ES-I3 (cell line): Measurements from ENCODE around the gene DCBLD2.
"Not testable (repeated sequence)": the region's sequence is repeated elsewhere in the genome, so short reads cannot be mapped to it uniquely, and the experiment has no call there.

Source experiments
- H3K36me3 ChIP-seq: 2 replicates; pipeline ENCODE4 v1.6.1; 2013; ENCODE audit warnings: mild to moderate bottlenecking, low read length, control low read depth, moderate library complexity; ENCODE audit not compliant: insufficient read depth
- H3K4me1 ChIP-seq: 2 replicates; pipeline ENCODE4 v1.6.1; 2013; ENCODE audit warnings: mild to moderate bottlenecking, control low read depth, low read length; ENCODE audit not compliant: insufficient read depth
- H3K9ac ChIP-seq: 2 replicates; pipeline ENCODE4 v1.6.1; 2013; ENCODE audit warnings: low read depth, mild to moderate bottlenecking, low read length, moderate library complexity
- H3K9me3 ChIP-seq: 2 replicates; pipeline ENCODE4 v1.6.1; 2013; ENCODE audit warnings: mild to moderate bottlenecking, low read length, moderate library complexity; ENCODE audit not compliant: control insufficient read depth, insufficient read depth

Gene DCBLD2

DNA sequence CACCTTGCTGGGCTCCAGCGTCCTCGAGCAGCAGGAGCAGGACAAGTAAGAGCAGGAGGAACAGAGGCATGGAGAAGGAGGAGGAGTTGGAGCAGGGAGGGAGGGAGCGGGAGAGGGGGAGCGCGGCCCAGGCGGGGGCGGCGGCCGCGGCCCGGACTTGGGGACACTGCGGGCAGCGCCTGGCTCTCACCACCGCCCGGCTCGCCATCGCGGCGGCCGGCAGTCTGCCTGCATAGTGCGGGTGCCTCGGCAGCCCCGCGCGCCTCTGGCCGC lies 440 bp downstream of the DCBLD2 start:
- no peaks in the 10 kb centered on the region for H3K9me3 ChIP-seq
- H3K9ac ChIP-seq, result peak overlapping the region; percentile 93
- peaks cover 10% of the 10 kb centered on the region; the same call in 1 of the 2 replicates for H3K4me1 ChIP-seq
- no peaks in the 10 kb centered on the region for H3K36me3 ChIP-seq

DNA sequence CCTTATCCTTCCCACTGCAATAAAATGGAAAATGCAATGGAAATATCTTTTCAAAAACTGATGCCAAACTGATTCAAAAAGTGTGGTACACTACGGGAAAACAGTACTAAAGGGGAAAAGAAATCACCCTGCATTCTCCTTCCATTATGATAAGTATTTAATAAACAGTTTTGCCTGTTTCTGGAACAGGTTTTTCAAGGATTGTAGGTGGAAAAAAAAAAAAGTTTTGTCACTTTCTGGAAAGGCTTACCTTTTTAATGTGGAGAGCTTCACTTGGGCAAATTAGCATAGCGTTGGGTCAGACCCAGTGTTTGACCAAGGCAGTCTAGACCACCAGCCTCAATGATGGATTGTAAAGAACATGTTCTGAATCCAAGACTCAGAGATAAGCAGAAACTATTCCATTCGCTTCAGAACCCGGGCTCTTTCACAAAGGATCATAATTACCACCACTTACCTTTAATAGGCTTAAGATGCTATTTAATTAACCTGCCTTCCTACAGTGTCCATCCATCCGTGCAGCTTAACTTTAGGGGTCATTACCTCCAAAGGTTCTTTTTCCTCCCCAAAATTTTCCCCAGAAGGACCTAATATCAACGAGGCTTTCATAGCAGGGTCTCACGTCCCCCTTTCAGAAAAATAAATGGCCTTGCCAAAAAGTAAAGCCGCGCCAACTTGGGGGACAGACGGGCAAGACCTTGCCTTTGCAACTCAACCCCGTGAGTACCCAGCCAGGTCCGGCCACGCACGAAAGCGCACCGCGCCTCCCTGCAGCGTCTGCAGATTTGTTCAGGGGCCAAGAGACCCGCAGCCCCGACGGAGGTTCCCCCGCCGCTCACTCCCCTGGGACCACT lies 1.0 kb downstream of the DCBLD2 start:
- Histone ChIP-seq H3K9me3 (no peaks in the 10 kb centered on the region), H3K9ac (peak overlapping the region; percentile 93), H3K4me1 (peaks cover 10% of the 10 kb centered on the region; the same call in 1 of the 2 replicates), H3K36me3 (no peaks in the 10 kb centered on the region)

DNA sequence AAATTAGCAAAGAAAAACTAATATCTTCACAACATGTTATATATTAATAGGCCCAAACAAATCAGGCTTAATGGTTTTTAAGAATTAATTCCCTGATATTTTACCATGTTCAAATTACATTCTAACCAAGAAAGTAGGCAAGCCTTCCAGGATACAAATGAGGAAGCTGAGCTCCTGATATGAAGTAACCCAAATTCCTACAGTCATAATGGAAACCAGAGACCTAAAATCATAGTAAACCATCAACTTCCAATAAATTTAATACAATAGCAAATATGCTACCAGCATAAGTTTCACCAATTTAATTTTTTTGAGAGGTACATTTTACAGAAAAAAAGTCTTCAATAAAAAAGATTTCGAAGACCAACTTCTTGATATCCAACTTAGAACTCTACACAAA lies 3.8 kb downstream of the DCBLD2 start:
- peaks cover 10% of the 10 kb centered on the region; the same call in 1 of the 2 replicates for H3K4me1 ChIP-seq
- H3K9me3 ChIP-seq, result no peaks in the 10 kb centered on the region
- no peak overlapping the region for H3K9ac ChIP-seq
- no peaks in the 10 kb centered on the region for H3K36me3 ChIP-seq

DNA sequence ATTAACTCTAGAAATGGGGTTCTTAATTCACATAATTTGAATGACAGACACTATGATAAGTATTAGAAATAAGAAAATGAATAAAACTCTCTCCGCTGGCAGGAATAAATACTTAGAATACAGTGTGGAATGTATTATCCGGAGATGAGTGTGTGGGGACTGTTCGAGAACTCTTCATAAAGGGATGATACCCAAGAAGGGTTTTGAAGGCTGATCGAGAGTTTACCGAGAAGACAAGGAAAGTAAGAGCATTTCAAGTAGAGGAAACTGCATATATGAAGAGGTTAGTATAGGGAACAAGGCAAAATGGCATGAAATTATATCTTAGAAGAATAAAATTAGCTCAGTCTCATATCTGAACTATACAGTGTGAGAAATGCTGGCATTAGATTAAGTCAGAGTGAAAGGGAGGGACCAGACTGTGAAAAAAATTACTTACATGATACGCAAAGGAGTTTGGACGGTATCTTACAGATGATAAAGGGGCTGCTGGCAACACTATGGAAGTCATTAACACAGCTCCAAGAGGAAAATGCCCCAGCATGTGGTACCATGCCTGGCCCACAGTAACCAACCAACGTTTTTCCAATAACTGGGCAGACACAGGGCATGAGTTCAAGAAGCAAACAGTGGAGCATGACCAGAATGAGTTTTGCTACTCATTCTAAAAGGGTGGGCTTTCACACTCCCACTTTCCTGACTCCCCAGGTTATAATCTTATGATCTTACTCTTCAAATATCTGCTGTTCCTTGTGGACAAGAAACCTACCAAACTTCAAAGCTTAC lies 6.5 kb downstream of the DCBLD2 start:
- Histone ChIP-seq H3K9me3 (no peaks in the 10 kb centered on the region), H3K9ac (no peak overlapping the region), H3K4me1 (peaks cover 34% of the 10 kb centered on the region), H3K36me3 (no peaks in the 10 kb centered on the region)

DNA sequence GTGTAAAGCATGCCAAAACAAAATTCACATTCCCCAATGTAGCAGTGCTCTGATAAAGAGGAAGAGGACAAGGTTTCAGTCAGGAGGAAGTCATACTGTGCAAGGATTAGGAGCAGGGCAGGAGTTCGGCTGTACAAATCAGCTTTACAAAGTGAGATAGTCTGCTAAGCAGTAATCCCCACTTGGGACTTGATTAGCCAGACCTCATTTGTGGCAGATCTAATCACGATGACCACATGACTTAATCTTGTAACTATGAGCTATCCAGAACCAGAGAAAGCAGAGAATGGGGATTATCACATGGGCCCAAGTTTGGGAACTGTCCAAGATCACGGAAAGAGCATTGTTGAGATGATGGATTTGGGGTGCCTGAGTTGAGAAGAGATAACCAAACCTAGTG lies 7.8 kb downstream of the DCBLD2 start:
- Histone ChIP-seq H3K9me3 (no peaks in the 10 kb centered on the region), H3K4me1 (peaks cover 34% of the 10 kb centered on the region), H3K9ac (no peak overlapping the region), H3K36me3 (no peaks in the 10 kb centered on the region)

DNA sequence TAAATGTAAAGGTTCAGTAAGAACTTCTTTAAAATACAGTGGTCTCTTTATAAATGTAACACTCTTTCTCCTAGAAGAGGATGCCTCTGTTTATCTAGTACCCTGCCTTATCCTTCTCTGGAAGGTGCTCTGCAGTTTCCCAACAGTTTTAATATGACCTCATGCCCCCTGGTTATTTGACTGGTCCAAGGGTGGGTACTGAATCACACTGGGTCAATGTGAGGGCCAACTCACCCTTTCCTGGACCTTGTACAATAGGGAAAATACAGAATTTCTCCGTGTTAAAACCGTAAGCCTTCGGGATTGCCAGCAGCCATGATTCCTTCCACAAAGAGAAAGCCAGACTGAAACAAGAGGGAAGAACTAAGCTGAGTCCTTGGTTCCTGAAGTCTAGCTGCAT lies 9.2 kb downstream of the DCBLD2 start:
- H3K9me3 ChIP-seq, result no peaks in the 10 kb centered on the region
- H3K4me1 ChIP-seq, result peaks cover 36% of the 10 kb centered on the region
- H3K9ac ChIP-seq, result no peak overlapping the region
- no peaks in the 10 kb centered on the region for H3K36me3 ChIP-seq

DNA sequence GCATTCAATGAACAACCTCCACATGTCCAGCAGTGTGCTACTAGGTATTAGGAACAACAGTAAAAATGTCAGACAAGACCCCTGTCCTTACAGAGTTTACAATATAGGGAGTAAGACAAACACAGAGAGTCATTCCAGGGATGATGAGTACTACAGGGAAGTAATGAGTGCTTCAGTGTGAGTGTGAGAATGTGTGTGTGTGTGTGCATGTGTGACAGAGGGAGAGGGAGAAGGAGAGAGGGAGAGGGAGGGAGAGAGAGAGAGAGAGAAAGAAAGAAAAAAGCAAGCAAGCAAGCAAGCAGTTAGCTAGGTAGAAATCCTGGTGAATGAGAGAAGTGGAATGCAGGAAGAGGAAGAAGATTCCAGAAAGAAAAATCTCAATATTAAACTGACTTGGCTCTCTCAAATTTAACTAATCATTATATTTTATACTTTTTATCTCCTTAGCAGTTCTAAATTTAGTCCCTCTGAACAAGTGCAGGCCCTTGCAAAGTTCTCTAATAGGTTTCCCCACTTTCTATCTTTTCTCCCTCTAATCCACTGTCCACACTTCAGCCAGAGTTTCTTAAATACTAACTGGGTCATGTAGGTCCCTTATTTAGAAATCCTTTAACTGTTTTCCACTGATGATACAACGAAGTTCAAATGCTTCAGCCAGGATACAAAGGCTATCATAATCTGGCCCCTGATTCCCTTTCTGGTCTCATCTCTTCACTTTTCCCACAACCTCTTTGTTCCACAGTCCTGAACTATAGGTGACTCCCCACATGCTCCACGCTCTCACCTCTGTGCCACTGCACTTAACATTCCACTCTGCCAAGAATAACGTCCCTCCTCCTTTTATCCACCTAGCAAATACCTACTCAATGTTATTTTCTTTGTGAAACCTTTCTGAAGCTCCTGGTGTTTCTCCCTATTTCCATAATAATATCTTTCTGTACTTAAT lies 10.3 kb downstream of the DCBLD2 start:
- Histone ChIP-seq H3K4me1 (peaks cover 39% of the 10 kb centered on the region), H3K9me3 (no peaks in the 10 kb centered on the region), H3K36me3 (no peaks in the 10 kb centered on the region), H3K9ac (no peak overlapping the region)

DNA sequence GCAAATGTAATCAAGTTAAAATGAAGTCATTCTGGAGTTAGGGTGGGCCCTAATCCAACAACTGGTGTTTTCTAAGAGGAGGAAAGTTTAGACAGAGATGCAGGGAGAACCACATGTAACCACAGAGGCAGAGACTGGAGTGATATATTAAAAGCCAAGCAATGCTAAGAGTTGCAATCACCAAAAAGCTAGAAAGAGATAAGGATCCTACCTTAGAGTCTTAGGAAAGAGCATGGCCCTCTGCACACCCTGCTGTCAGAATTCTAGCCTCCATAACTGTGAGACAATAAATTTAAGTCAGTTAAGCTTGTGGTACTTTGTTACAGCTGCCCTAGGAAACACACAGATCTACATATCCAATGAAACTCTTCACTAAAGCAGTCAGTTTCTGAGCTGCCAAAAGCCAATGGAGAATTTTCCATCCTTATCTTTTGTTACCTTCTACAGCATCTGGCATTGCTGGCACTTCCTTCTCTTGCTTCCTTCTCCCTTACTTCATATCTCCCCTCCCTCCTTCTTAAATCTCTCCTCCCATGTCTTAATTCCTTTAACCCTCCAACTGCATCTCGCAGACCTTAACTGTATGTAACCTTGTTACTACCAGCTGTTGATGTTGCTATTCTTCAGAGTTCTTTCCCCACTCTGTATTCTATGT lies 11.2 kb downstream of the DCBLD2 start:
- Histone ChIP-seq H3K36me3 (no peaks in the 10 kb centered on the region), H3K9me3 (no peaks in the 10 kb centered on the region), H3K9ac (no peak overlapping the region), H3K4me1 (peaks cover 46% of the 10 kb centered on the region)

DNA sequence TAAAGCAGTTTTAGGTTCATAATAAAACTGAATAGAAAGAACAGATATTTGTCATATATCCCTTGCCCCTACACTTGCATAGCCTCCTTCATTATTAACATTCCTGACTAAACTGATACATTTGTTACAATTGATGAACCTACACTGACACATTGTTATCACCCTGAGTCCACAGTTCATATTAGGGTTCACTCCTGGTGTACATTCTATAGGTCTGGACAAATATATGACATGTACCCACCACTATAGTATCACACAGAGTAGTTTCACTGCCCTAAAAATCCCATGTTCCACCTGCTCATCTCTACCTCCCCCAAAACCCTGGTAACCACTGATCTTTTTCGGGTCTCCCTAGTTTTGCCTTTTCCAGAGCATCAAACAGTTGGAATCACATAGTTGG lies 13.8 kb downstream of the DCBLD2 start:
- peaks cover 52% of the 10 kb centered on the region for H3K4me1 ChIP-seq
- no peaks in the 10 kb centered on the region for H3K9me3 ChIP-seq
- H3K9ac ChIP-seq, result no peak overlapping the region
- H3K36me3 ChIP-seq, result no peaks in the 10 kb centered on the region

DNA sequence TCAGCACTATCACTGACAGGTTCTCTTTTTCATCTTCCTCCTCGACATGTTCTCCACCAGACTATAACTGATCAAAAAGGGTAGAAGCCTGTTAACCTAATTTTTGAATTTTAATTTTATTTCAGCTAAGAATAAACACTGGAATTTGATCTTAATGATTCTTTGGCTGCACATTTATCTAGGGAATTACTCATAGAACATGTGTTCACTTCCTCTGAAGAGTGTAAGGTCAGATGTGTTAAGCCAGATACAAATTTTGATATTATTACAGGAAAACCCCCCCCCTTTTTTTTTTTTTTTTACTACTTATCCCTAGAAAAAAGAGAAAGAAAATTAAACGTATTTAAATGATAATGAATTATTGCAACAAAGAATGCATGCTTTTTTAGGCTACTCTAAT lies 15.0 kb downstream of the DCBLD2 start:
- H3K4me1 ChIP-seq, result peaks cover 41% of the 10 kb centered on the region
- no peaks in the 10 kb centered on the region for H3K36me3 ChIP-seq
- no peak overlapping the region for H3K9ac ChIP-seq
- no peaks in the 10 kb centered on the region for H3K9me3 ChIP-seq

DNA sequence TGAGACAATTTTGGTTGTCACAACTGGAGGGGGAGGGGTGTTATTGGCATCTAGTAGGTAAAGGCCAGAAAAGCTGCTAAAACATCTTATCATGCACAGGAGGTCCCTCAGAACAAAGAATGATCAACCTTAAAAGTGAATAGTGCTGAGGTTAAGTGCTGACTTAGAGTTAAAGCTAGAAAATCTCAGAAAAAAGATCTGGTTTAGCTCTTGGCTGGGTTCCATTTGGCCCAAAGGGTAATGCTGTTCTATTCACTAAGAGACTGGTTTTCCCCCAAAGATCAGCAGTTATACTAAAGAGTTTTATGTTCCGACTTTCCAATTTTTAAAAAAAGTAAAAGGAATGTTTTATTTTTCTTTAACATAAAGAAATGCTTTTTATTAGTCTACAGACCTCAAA lies 15.6 kb downstream of the DCBLD2 start:
- no peak overlapping the region for H3K9ac ChIP-seq
- H3K36me3 ChIP-seq, result no peaks in the 10 kb centered on the region
- H3K4me1 ChIP-seq, result peaks cover 34% of the 10 kb centered on the region
- H3K9me3 ChIP-seq, result no peaks in the 10 kb centered on the region

DNA sequence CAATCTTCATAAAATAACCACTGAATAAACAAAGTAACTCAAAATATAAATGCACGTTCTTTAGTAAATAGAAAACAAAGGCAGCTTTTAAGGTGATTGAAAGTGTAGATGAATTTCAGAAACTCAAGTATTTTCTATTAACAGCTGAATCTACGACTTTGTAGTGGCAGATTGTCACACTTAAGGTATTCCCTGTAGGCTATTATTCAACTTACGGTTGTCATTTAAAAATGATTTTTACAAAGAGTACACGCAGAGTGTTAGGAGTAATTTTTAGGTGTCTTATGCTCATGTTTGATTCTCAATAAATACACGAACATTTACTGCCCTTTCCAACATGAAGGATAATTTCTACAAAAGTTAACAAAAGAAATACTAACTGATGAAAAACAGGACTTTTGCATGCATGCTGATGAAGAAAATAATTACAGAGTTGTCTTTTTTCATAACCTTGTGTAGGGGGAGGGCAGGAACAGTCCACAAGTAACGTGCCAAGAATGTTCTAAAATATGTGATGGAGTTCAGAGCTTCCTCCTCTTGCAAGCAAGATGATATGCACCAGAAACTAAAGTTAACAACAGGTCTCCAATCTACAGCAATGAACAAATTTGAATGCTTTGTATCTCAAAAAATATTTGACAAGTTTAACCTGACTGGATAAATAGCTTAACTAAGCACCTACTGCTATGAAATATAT lies 16.7 kb downstream of the DCBLD2 start:
- Histone ChIP-seq H3K36me3 (no peaks in the 10 kb centered on the region), H3K9me3 (no peaks in the 10 kb centered on the region), H3K9ac (no peak overlapping the region), H3K4me1 (peaks cover 27% of the 10 kb centered on the region)

DNA sequence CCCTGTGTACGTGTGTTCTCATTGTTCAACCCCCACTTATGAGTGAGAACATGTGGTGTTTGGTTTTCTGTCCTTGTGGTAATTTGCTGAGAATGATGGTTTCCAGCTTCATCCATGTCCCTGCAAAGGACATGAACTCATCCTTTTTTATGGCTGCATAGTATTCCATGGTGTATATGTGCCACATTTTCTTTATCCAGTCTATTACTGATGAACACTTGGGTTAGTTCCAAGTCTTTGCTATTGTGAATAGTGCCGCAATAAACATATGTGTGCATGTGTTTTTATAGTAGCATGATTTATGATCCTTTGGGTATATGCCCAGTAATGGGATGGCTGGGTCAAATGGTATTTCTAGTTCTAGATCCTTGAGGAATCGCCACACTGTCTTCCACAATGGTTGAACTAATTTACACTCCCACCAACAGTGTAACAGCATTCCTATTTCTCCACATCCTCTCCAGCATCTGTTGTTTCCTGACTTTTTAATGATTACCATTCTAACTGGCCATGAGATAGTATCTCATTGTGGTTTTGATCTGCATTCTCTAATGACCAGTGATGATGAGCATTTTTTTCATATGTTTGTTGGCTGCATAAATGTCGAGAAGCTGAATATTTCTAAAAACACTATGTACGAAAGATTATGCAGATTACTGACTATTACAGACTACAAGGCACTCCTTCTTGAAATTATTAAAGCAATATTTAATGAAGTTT lies 18.7 kb downstream of the DCBLD2 start:
- H3K4me1 ChIP-seq, result peaks cover 21% of the 10 kb centered on the region
- H3K9me3 ChIP-seq, H3K36me3 ChIP-seq: not testable (repeated sequence)

More for the DNA sequence above, 18.7 kb downstream of the DCBLD2 start:
- not testable (repeated sequence) for H3K9ac ChIP-seq
